ENCODE results near the gene CDC14B.
"Not testable (repeated sequence)": the region's sequence is repeated elsewhere in the genome, so short reads cannot be mapped to it uniquely, and the experiment has no call there.

Gene CDC14B

DNA sequence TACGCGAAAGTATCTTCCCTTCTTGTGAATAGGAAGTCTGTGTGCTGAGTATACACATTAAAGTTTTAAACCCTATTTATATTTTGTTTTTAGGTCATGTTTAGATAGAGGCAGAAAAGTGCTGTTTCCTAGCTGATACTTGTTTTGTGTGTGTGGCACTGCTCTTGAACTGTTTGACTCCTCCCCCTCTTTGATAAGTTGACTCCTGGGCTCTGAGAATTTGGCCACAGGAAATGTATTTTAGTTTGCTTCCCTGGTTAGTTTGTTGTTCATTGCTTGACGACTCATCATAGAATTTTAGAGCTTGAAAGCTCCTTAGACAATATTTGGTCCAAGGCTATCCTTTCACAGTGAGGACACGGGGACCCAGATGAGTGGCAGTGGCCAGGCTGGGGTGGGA lies 2.0 kb upstream of the CDC14B start:
- no peak for DNase-seq

DNA sequence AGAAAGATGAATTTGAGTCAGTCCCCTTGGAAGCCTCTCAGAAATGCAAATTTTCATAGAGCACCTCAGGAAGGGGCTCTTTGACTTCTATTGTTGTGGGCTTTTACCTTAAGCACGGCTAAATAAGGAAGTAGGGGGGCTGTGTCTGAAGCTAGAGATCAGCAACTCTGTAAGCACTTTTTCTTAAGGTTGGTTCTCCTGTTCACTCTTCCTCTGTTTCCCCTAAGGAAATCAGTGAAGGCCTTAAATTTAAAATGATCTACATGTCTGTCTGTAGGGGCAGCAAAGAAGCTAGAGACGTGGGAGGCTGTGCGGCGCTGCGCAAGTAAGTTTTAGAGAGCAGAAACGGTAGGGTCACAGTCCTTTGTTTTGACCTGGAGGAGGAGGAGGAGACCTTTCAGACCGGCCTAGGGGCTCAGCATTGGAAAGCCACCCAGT lies 1.2 kb upstream of the CDC14B start:
- DNase-seq, result no peak

DNA sequence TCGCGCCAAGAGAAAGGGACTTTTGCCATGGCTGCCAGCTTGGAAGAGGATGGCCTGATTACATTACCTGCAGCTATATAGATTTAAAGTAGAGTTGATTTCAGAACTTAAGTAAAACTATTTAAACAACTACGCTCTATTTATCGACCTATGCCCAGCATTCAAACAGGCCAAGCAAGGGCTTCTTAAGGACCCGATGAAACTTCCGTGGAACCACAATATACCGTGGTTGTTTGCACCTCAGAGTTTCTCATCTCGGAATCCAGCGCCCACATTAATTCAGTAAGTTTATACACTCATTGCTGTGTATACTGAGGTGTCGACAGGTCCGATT lies 505 bp upstream of the CDC14B start:
- DNase-seq, result no peak

DNA sequence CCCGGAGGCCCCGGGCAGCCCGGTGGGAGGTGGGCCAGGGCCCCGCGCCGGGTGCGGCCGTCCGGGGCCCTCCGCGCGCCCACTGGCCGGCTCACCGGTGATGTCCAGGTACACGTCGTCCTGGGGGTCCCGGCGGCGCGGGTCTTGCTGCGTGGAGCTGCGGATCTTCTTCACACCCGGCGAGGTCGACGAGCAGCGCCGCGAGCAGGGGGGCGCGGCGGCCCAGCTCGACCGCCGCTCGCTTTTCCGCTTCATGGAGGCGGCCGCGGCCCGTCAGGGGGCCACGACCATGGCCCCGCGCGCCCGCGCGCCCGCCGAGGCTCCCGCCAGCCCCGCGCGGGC lies 548 bp downstream of the CDC14B start:
- DNase-seq, result no peak

DNA sequence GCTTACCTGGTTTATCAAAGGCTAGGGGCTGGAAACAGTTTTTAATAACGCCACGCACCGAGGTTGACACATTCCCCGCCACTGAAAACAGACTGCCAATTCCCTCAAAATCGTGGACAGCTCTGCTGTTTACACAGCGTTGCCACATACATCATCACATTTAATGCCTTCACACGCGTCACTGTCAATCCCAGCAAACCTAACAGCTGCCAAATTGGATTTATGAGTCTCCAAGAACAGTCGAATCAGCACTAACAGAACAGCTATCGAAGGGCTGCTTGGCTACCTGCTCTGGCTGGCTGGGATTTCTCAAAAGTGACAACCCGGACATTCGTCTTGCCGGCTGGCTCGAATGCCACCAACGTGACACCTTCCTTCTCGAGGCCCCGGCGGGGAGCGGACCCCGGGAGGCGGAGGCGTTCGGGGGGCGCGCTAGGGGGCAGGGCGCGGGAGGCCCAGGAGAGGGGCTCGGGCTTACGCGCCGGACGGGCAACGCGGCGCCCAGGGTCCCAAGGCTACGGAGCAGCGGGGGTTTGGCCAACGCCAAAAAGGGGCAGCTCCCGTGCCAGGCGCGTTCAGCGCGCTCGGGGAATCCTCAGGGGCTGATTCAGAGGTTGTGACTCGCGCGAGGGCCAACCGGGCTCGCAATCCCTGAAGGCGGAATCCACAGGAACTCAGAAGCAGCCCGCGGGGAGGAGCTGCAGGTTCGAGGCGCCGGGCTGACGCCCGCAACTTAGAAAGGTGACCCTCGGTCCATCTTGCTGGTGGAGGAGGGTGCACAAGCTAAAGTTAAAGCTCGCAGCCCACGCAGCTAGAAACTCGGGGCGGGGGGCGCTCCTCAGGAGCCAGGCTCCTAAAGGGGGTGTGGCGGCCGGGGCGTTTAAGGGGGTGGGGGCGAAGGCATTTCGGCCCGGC lies 1.2 kb downstream of the CDC14B start:
- DNase-seq, result peak; percentile 26

GRCh38 chr9:96617439-96618185 lies 2.0 kb downstream of the CDC14B start:
- no peak for DNase-seq

- DNase-seq, result no peak
These were observed 2.7 kb downstream of the CDC14B start for GRCh38 chr9:96616817-96617438.

- DNase-seq, result no peak
These were observed 4.2 kb downstream of the CDC14B start for GRCh38 chr9:96615411-96615810.

GRCh38 chr9:96614664-96615063 lies 5.0 kb downstream of the CDC14B start:
- DNase-seq, result not testable (repeated sequence)

DNA sequence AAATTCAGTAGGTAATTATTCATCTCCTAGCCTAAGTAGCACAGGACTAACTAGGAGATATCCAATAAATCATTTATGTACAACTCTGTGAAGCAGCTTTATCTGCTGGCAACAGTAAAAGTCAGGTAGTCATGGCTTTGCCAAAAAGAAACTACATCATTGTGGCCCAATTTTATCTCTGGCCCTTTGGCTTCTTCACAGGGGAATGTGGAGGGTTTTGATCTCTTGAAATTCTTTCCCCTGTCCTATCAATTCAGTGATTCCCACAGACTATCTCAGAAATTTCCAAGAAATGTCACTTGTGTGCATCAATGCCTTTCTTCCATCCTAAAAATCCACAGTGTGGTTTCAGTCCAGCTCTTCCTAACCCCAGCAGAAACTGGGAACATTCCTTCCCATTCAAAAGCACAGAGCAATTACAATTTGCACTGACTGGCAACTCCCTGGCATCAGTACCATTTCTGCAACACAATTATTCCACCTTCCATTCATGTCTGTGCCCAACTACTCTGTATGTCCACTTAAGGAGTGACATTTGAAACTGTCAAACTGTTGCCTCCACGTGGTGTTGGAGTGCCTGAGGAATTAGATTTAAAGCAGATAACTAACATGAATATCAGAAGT lies 6.6 kb downstream of the CDC14B start:
- no peak for DNase-seq

- peak; percentile 56 for DNase-seq
These were observed 7.3 kb downstream of the CDC14B start for GRCh38 chr9:96612105-96612965.

DNA sequence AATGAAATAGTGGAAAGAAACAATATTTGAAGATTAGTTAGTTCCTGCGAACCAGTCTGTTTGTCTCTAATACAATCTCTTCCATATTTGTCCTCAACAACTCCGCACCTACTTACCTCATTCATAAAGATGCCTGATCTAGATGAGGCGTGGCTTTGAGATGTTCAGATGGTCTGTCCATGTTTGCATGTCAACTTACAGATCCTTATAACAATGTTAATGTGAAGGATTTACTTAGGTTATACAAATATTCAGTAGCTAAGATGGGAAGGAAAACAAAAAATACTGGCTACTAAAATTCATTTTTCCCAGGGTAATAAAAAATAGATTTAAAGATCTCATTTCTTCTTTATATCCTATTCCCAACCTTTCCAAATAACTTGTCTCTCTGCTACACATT lies 8.3 kb downstream of the CDC14B start:
- no peak for DNase-seq

GRCh38 chr9:96609732-96610131 lies 9.9 kb downstream of the CDC14B start:
- no peak for DNase-seq

GRCh38 chr9:96607971-96608370 lies 11.7 kb downstream of the CDC14B start:
- DNase-seq, result no peak

GRCh38 chr9:96605328-96605727 lies 14.3 kb downstream of the CDC14B start:
- no peak for DNase-seq

GRCh38 chr9:96604004-96604319 lies 15.7 kb downstream of the CDC14B start:
- no peak for DNase-seq

DNA sequence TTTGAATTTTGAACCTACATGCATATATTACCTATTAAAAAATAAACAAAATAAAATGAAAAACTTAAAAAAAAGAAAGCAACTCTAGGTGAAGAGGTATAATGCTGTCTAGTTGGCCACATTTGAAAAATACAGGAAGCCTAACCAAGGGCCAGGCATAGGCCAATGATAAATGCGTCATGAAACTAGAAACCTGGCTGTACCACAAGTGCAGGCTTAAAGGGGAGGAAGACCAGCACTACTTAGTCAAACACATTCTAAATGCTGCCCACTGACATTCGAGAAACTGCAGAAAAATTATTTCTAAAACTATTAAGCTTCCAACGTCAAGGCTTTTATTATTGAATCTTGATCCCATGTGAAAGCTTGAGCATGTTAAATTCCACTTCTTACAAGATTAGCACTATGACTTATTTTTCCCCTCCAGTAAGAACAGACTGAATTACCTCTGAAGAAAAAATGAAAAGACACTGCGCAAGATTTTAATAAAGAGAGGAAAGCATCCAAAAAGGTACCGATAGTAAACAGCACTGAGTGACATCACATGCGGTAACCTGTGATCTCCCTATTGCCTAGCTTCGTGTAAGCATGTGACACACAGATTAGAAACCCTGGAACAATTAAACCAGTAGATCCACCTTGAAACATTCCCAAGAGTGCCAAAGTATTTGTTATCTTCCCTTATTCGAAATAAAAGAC lies 16.2 kb downstream of the CDC14B start:
- no peak for DNase-seq

GRCh38 chr9:96599298-96599697 lies 20.3 kb downstream of the CDC14B start:
- no peak for DNase-seq

GRCh38 chr9:96596601-96597111 lies 23.0 kb downstream of the CDC14B start:
- no peak for DNase-seq

DNA sequence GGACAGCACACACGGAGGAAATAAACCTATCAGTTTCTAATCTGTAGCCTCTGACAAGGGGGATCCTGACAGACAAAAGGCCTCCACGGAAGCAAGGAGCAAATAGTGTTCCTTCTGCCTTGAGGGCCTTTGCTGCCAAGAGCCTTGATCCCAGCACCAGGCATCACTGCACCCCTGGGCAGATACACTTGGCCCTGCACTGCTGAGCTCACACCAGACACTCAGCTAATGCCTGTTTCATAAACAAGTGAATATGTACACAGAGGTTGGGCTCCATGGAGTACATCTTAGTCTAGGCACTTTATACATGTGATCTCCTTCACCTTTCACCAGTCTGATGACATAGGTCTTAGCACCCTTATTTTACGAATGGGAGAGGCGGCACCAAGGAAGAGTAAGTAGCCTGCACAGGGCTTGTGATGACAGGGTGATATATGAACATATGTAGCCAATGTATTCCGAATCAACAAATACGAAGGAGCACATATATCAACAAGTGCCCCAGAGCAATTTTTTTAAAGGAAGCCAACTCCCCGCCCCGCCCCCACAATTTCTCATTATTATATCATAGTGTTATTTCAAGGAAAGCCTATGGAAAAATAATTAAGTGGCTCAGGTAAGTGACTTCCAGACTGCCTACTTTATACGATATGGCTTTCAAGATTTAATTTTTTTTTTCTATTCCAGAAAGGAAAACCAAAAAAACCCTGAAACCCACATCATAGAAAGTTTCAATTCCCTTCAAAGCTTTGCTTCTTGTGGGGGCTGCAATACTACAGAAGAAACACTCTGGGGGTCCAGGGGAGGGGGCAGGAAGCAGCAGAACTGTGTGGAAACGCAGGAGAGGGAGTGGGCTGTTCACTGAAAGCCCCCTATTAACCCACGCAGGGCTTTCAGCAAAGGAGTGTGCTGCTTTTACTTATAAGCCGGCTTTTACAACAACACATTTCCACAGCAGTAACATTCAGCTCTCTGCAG lies 32.0 kb downstream of the CDC14B start:
- DNase-seq, result no peak

Data from NCI-H146 (cell line).